GM21825 (cell line): ENCODE data around the gene CNTNAP2.
"Not testable (repeated sequence)": the region's sequence is repeated elsewhere in the genome, so short reads cannot be mapped to it uniquely, and the experiment has no call there.

Experiments used
- ATAC-seq: cut with Tn5 transposase; IDR thresholded peaks from one replicate; pipeline ENCODE4 v1.9.1; 2021; ENCODE audit warnings: mild to moderate bottlenecking, moderate library complexity; ENCODE audit not compliant: unreplicated experiment

Gene CNTNAP2

GRCh38 chr7:148390381-148390780 is 2273.8 kb downstream of the CNTNAP2 start:
- no peak for ATAC-seq

GRCh38 chr7:148391591-148391990 is 2275.0 kb downstream of the CNTNAP2 start:
- ATAC-seq = no peak

GRCh38 chr7:148394582-148394981 is 2278.0 kb downstream of the CNTNAP2 start:
- no peak for ATAC-seq

GRCh38 chr7:148395352-148395811 is 2278.8 kb downstream of the CNTNAP2 start:
- no peak for ATAC-seq

GRCh38 chr7:148395990-148396716 is 2279.6 kb downstream of the CNTNAP2 start:
- no peak for ATAC-seq

- ATAC-seq = no peak
Measured at GRCh38 chr7:148397056-148397455, 2280.5 kb downstream of the CNTNAP2 start.

- no peak for ATAC-seq
Measured at GRCh38 chr7:148397551-148397950, 2280.9 kb downstream of the CNTNAP2 start.

- no peak for ATAC-seq
Measured at GRCh38 chr7:148397985-148398384, 2281.4 kb downstream of the CNTNAP2 start.

- peak; percentile 63 for ATAC-seq
Measured at GRCh38 chr7:148398844-148399365, 2282.3 kb downstream of the CNTNAP2 start.

- no peak for ATAC-seq
Measured at GRCh38 chr7:148400101-148400500, 2283.5 kb downstream of the CNTNAP2 start.

GRCh38 chr7:148402159-148402558 is 2285.6 kb downstream of the CNTNAP2 start:
- no peak for ATAC-seq

GRCh38 chr7:148403466-148403993 is 2286.9 kb downstream of the CNTNAP2 start:
- ATAC-seq = no peak

GRCh38 chr7:148408307-148408706 is 2291.7 kb downstream of the CNTNAP2 start:
- ATAC-seq = no peak

- no peak for ATAC-seq
Measured at GRCh38 chr7:148410905-148411304, 2294.3 kb downstream of the CNTNAP2 start.

GRCh38 chr7:148412691-148413090 is 2296.1 kb downstream of the CNTNAP2 start:
- ATAC-seq = no peak

- ATAC-seq = peak; percentile 80
Measured at GRCh38 chr7:148419856-148420832, 2303.5 kb downstream of the CNTNAP2 start.

- no peak for ATAC-seq
Measured at GRCh38 chr7:148422030-148422429, 2305.4 kb downstream of the CNTNAP2 start.

- not testable (repeated sequence) for ATAC-seq
Measured at GRCh38 chr7:148426393-148426792, 2309.8 kb downstream of the CNTNAP2 start.

GRCh38 chr7:148430690-148431089 is 2314.1 kb downstream of the CNTNAP2 start:
- ATAC-seq = not testable (repeated sequence)

GRCh38 chr7:148433521-148434180 is 2317.1 kb downstream of the CNTNAP2 start:
- no peak for ATAC-seq
